KMS-11 (cell line): ENCODE data around the gene TSPAN10.

Experiments used
- H2AFZ ChIP-seq: fragments of 200-600 bp; sonication (generic); 2 replicates; pipeline ENCODE4 v1.6.1; 2016; ENCODE audit warnings: antibody characterized with exemption, mixed run types, low read depth
- H3K27ac ChIP-seq: fragments of 200-600 bp; sonication (generic); 2 replicates; pipeline ENCODE4 v1.6.1; 2016; ENCODE audit warnings: mild to moderate bottlenecking, mixed run types
- H3K27me3 ChIP-seq: fragments of 200-600 bp; sonication (generic); 2 replicates; pipeline ENCODE4 v1.6.1; 2017; ENCODE audit warnings: mild to moderate bottlenecking, low read depth, mixed run types, moderate library complexity; ENCODE audit not compliant: insufficient read depth
- H3K36me3 ChIP-seq: fragments of 200-600 bp; sonication (generic); 2 replicates; pipeline ENCODE4 v1.6.1; 2017; ENCODE audit warnings: mild to moderate bottlenecking, mixed run types; ENCODE audit not compliant: insufficient read depth
- H3K4me1 ChIP-seq: fragments of 200-600 bp; sonication (generic); 2 replicates; pipeline ENCODE4 v1.6.1; 2016; ENCODE audit warnings: mild to moderate bottlenecking, low read depth, mixed run types; ENCODE audit not compliant: poor library complexity, severe bottlenecking
- H3K4me2 ChIP-seq: fragments of 200-600 bp; sonication (generic); 2 replicates; pipeline ENCODE4 v1.7.0; 2016; ENCODE audit warnings: mild to moderate bottlenecking, mixed run types
- H3K4me3 ChIP-seq: fragments of 200-600 bp; sonication (generic); IDR thresholded peaks from 2 replicates; pipeline ENCODE4 v1.6.1; 2017; ENCODE audit warnings: low read depth, low read length, mixed read lengths; ENCODE audit not compliant: insufficient read depth
- H3K79me2 ChIP-seq: fragments of 200-600 bp; sonication (generic); 2 replicates; pipeline ENCODE4 v1.6.1; 2016; ENCODE audit warnings: low read depth, mixed run types; ENCODE audit not compliant: insufficient read depth
- H3K9ac ChIP-seq: fragments of 200-600 bp; sonication (generic); 2 replicates; pipeline ENCODE4 v1.6.1; 2016; ENCODE audit warnings: mild to moderate bottlenecking, mixed run types
- H4K20me1 ChIP-seq: fragments of 200-600 bp; sonication (generic); 2 replicates; pipeline ENCODE4 v1.6.1; 2016; ENCODE audit warnings: mild to moderate bottlenecking, mixed run types; ENCODE audit not compliant: insufficient read depth
- TF ChIP-seq, protein P1 (sequence below): fragments of 200-600 bp; sonication (generic); conservative IDR thresholded peaks from 2 replicates; pipeline ENCODE4 v1.6.1; 2017; ENCODE audit warnings: low read depth, mild to moderate bottlenecking, antibody characterized with exemption, low read length, moderate library complexity, mixed read lengths

The TSPAN10 gene

DNA sequence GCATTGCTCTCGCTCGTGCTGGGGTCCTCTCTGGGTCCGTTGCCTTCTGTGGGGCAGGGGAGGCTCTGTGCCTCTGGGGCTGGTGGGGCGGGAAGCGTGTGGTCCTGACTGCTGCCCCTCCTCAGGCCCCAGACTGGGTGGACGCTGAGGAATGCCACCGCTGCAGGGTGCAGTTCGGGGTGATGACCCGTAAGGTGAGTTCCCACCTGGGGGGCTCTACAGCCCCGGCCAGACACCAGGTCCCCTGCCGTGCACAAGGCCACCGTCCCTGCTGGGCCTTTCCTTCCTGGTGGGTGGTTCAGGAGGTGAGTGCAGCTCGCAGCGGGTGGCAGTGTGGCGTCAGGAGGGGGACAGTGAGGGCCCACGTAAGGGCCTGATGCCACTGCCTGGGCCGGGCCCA is 53.6 kb downstream of the TSPAN10 start:
- H3K79me2 ChIP-seq = peaks cover 14% of the 10 kb centered on the region
- H3K27ac ChIP-seq = no peak overlapping the region
- H3K36me3 ChIP-seq = peaks cover 12% of the 10 kb centered on the region; the same call in 1 of the 2 replicates
- H3K9ac ChIP-seq = no peak overlapping the region
- H2AFZ ChIP-seq = no peak overlapping the region
- H3K4me1 ChIP-seq = peaks cover 7% of the 10 kb centered on the region
- H3K4me2 ChIP-seq = no peak overlapping the region
- H3K4me3 ChIP-seq = no peak overlapping the region
- H3K27me3 ChIP-seq = no peaks in the 10 kb centered on the region
- TF ChIP-seq, protein P1, sequence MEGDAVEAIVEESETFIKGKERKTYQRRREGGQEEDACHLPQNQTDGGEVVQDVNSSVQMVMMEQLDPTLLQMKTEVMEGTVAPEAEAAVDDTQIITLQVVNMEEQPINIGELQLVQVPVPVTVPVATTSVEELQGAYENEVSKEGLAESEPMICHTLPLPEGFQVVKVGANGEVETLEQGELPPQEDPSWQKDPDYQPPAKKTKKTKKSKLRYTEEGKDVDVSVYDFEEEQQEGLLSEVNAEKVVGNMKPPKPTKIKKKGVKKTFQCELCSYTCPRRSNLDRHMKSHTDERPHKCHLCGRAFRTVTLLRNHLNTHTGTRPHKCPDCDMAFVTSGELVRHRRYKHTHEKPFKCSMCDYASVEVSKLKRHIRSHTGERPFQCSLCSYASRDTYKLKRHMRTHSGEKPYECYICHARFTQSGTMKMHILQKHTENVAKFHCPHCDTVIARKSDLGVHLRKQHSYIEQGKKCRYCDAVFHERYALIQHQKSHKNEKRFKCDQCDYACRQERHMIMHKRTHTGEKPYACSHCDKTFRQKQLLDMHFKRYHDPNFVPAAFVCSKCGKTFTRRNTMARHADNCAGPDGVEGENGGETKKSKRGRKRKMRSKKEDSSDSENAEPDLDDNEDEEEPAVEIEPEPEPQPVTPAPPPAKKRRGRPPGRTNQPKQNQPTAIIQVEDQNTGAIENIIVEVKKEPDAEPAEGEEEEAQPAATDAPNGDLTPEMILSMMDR = no peak
- H4K20me1 ChIP-seq = no peaks in the 10 kb centered on the region

DNA sequence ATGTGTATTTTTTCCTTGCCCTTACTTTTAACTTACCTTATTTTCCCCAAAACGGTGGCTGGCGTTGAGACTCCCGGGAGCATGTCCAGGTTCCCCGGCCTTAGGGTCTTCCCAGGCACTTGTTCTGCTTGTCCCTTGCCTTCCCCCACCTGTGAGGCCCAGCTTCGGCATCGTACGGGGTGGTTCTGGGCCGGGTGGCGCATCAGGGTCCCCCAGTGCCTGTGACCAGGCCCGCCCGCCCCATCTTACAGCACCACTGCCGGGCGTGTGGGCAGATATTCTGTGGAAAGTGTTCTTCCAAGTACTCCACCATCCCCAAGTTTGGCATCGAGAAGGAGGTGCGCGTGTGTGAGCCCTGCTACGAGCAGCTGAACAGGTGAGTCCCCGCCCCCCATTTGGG is 54.2 kb downstream of the TSPAN10 start:
- no peak overlapping the region for H3K4me2 ChIP-seq
- no peaks in the 10 kb centered on the region for H3K27me3 ChIP-seq
- peaks cover 5% of the 10 kb centered on the region; the same call in 1 of the 2 replicates for H3K36me3 ChIP-seq
- no peak overlapping the region for H3K27ac ChIP-seq
- no peak overlapping the region for H3K4me3 ChIP-seq
- peaks cover under 1% of the 10 kb centered on the region for H3K4me1 ChIP-seq
- no peak overlapping the region for H3K9ac ChIP-seq
- peaks cover 8% of the 10 kb centered on the region for H3K79me2 ChIP-seq
- TF ChIP-seq, protein P1 = no peak
- no peaks in the 10 kb centered on the region for H4K20me1 ChIP-seq
- no peak overlapping the region for H2AFZ ChIP-seq

DNA sequence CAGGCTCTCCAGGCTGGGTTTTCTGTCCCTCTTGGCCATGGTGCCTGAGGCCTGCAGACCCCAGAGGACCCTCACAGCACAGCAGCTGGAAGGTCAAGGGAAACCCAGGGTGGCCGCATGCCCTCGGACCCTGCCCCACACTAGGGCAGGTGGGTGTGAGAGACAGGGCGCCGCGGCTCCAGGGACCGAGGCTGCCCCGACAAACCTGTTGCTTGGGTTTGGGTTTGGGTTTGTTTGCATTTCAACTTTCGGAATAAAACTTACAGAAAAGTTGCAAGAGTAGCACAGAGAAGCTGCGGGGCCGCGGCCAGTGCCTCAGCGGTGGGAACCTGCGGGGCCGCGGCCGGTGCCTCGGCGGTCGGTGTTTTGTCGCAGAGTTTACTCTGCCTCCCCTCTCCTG is 54.6 kb downstream of the TSPAN10 start:
- Histone ChIP-seq H3K36me3 (peaks cover 4% of the 10 kb centered on the region; the same call in 1 of the 2 replicates), H4K20me1 (no peaks in the 10 kb centered on the region), H3K4me3 (no peak overlapping the region), H3K9ac (no peak overlapping the region), H3K4me1 (no peaks in the 10 kb centered on the region), H3K27me3 (no peaks in the 10 kb centered on the region), H3K4me2 (no peak overlapping the region), H3K79me2 (peaks cover 3% of the 10 kb centered on the region; the same call in 1 of the 2 replicates), H2AFZ (no peak overlapping the region), H3K27ac (no peak overlapping the region)
- TF ChIP-seq, protein P1 = no peak

DNA sequence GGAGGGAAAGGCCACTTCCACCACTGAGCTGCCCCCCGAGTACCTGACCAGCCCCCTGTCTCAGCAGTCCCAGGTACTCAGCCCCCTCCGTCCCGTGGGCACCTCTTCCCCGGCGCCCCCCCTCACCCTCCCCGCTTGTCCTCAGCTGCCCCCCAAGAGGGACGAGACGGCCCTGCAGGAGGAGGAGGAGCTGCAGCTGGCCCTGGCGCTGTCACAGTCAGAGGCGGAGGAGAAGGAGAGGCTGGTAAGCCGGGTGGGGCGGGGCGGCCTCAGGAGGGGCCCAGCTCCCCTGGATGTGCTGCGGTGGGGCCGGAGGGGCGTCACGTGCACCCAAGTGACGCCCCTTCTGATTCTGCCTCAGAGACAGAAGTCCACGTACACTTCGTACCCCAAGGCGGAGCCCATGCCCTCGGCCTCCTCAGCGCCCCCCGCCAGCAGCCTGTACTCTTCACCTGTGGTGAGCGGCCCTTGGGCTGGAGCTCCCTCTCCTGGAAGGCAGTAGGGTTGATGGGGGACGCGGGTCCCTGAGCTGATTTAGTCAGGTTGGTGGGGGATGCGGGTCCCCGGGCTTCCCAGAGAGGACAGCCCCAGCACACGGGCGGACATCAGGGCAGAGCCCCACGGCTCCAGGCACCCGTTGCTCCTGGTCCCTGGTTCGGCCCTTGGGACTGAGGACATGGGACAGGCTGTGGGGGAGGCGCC is 56.7 kb downstream of the TSPAN10 start:
- Histone ChIP-seq H3K9ac (no peak overlapping the region), H3K79me2 (no peaks in the 10 kb centered on the region), H3K4me2 (no peak overlapping the region), H4K20me1 (no peaks in the 10 kb centered on the region), H3K36me3 (no peaks in the 10 kb centered on the region; the same call in 1 of the 2 replicates), H3K27me3 (no peaks in the 10 kb centered on the region), H3K27ac (no peak overlapping the region), H3K4me3 (no peak overlapping the region), H2AFZ (no peak overlapping the region), H3K4me1 (no peaks in the 10 kb centered on the region)
- TF ChIP-seq, protein P1 = no peak
